ENCODE results near the gene POR. TPM values are rescaled to one million over a fixed set of nuclear protein-coding genes. Genes with fewer than 3 reads are reported as not detected.

POR gene
- polyA plus RNA-seq, 1 donor: 30.7 TPM

DNA sequence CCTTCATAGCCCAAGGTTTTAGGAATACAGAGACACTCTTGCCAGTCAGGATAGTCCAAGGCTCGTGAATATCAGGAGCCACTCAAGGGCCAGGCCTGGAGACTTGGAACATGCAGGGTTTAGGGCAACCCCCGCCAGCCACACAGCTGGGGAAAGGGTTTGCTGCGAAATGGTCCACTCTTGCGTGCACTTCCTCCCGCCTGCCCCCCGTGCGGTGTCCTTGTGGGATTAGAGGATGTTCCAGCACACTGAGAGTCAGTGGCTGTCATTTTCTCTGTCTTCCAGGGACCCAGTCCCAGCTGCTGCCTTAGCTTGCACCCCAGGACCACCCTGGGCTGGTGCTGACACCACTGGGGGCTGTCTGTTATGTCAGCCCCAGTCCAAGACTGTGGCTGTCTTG lies 38.5 kb downstream of the POR start:
- DNase-seq (ENCODE audit: low read depth): no peak

DNA sequence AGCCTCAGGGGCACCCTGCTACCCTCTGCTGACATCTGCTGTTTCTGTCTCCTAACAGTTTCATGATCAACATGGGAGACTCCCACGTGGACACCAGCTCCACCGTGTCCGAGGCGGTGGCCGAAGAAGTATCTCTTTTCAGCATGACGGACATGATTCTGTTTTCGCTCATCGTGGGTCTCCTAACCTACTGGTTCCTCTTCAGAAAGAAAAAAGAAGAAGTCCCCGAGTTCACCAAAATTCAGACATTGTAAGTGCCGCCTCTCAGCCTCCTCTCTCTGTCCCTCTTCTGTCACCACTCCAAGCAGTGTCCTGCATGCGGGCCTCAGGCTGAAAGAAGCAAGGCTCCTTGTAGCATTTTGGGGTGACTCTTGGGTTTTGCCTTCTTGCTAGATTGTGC lies 39.0 kb downstream of the POR start:
- no peak for DNase-seq (ENCODE audit: low read depth)

GRCh38 chr7:75955331-75955955 lies 40.5 kb downstream of the POR start:
- DNase-seq (ENCODE audit: low read depth): no peak

- no peak for DNase-seq (ENCODE audit: low read depth)
These were observed 42.2 kb downstream of the POR start for GRCh38 chr7:75957021-75957736.

DNA sequence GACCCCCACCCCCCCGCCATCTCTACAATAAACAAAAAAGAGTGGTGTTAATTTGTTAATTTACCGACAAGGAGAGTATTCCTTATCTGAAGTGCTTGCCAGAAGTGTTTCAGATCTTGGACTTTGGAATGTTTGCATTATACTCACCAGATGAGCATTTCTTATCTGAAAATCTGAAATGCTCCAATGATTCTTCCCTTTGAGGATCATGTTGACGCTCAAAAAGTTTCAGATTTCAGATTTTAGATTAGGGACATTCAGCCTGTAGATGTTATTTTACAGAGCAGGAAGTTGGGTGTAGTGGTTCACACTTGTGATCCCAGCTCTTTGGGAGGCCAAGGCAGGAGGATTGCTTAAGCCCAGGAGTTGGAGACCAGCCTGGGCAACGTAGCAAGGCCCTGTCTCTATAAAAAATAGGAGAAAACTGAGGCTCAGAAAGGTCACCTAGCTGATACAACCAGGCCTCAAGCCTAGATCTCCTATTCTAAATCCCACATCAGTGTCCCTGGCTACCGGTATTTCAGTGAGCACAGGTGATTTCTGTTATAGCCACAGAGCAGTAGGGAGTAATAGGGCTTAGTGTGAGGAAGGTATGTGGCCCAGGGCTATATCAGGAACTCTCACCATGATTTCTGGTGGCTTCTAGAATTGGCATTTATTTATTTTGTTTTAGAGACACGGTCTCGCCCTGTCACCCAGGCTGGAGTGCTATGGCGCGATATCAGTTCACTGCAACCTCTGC lies 44.0 kb downstream of the POR start:
- DNase-seq (ENCODE audit: low read depth): no peak

- DNase-seq (ENCODE audit: low read depth): no peak
These were observed 45.4 kb downstream of the POR start for GRCh38 chr7:75960372-75960771.

GRCh38 chr7:75961218-75961617 lies 46.3 kb downstream of the POR start:
- no peak for DNase-seq (ENCODE audit: low read depth)

GRCh38 chr7:75962607-75963380 lies 47.8 kb downstream of the POR start:
- DNase-seq (ENCODE audit: low read depth): peak; percentile 43

GRCh38 chr7:75963381-75963995 lies 48.5 kb downstream of the POR start:
- no peak for DNase-seq (ENCODE audit: low read depth)

DNA sequence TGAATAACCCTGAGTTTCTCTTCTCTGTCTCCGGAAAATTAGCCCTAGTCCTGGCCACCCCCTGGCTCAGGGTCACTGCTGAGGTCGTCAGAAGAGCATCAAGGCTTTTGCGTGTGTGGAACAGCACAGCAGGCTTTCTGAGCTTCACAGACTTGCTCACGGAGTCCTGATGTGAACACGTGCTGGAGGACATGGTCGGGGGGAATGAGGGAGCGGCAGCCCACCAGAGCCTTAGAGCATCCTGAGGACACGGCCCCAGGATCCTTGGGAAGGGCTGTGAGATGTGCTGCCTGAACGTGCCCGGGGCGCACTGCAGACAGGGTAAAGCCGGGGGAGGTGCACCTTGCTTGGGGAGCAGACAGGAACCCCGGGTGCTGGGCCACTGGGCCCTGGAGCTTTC lies 50.7 kb downstream of the POR start:
- DNase-seq (ENCODE audit: low read depth): no peak

DNA sequence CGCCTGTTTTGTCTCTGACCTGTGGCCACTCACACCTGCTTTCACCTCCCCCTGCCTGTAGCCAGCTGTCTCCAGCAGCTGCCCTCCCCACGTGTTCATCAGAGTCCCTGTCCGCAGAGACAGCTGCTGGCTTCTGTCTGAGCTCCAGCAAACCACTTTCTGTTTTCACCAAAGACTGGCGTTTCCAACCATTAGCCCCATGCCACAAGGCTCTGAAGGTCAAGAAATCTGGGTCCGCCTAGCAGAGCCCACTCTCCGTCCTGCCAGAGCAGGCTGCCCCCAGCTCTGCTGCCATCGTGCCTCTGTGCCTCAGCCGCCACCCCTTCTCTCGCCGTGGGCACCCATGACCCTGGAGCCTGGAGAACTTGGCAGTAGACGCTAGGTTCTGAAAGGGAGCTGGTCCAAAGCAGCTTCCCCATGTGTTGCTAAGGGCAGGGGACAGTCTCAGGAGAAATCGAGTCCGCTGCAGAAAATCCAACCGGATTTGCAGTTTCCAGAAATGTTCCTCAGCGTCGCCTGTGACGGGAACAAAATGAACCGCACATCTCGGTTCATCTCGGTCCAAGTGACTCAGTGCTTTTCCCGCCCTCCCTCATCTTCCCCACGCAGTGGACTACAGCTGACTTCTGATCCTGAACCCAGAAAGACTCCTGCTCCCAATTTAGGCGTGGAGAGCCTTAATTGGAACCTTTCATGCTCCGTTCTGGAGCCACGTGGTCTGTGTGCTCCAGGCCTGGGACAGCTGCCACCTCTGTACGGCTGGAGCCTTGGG lies 51.4 kb downstream of the POR start:
- DNase-seq (ENCODE audit: low read depth): peak; percentile 71

DNA sequence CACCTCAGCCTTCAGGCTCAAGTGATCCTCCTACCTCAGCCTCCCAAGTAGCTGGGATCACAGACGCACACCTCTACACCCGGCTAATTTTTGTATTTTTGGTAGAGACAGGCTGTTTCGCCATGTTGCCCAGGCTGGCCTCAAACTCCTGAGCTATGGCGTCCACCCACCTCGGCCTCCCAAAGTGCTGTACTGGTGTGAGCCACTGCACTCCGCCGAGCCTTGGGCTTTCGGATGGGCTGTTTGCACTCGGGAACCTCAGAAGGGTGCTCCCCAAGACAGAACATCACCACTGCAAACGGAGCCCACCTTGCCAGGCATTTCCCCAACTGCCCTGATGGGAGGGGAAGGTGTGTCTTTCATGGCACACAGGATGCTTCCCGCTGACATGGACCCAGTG lies 52.1 kb downstream of the POR start:
- no peak for DNase-seq (ENCODE audit: low read depth)

DNA sequence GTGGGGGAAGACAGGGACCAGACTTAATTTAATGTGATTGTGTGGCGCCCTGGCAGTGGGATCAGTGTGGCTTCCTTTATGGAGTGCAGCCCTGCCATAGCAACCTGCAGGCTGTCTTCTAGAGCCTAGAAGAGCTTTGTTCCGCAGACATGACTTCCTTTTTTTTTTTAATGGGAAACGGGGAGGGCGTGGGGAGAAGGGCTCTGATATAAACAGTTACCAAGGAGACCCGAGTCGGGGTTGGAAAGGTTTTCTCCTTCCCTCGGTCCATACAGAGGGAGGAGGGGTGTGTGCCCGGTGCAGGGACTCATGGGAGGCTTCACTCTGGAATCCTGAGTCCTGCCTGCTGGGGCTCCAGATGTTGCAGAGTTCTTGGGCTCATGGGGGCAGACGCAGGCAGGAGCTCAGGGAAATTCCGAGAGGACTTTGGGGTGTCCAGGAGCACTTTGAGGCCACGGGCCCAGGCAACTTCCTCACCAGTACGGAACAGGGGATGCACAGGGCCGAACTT lies 52.6 kb downstream of the POR start:
- DNase-seq (ENCODE audit: low read depth): no peak

- no peak for DNase-seq (ENCODE audit: low read depth)
These were observed 53.1 kb downstream of the POR start for GRCh38 chr7:75968012-75968411.

DNA sequence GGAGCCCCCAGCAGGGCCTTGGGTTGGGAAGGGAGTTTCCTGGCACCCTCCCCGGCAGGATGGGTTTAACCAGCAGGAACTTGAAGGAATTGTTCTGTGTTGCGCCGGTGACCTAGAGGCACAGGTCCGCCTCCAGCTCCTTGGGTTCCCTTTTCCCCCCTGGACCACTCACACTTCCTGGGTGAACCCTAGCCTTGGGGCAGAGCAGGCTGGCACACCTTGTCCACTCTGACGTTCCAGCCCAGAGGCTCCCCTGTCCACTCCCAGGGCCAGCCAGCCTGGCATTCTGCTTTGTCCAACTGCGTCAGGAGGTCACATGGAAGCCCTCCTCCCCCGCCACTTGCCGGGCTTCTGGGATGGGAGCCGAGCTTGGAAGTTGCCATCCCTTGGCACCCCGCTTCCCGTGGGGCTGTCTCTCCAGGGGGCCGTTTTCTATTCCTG lies 53.6 kb downstream of the POR start:
- no peak for DNase-seq (ENCODE audit: low read depth)

- no peak for DNase-seq (ENCODE audit: low read depth)
These were observed 54.2 kb downstream of the POR start for GRCh38 chr7:75969182-75969581.

DNA sequence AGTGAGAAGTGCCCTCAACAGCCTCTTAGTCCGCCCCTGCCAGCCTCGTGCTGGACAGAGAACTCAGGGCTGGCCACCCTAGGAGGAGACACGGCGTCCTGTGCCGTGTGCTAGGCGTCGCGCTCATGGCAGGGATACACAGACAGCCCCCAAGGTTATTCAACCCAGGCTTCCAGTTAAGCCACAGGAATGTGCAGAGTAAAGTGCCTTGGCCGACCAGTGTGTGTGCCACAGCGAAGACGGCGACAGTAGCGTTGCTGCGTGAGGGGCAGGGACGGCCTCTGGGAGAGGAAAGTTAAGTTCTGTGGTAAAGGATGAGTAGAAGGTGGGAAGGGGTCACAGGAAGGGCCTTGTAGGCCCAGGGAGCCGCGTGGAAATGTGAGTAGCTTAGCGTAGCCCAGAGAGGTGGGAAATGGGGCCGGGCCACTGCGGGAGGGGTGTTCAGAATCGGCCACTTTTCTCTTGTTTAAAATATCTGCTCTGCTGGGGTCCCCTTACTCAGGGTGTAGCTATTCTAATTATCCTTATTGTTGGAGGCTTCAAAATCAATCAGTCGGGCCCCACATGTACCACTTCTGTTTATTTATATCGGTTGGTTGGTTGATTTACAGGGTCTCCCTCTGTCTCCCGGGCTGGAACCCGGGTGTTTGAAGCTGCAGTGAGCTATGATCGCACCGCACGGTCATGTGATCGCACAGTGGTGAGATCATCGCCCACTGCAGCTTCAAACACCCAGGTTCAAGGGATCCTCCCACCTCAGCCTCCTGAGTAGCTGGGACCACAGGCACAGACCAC lies 54.9 kb downstream of the POR start:
- no peak for DNase-seq (ENCODE audit: low read depth)

- no peak for DNase-seq (ENCODE audit: low read depth)
These were observed 56.5 kb downstream of the POR start for GRCh38 chr7:75971309-75971960.

All from forelimb muscle (tissue), 1 donor.